ENCODE results near the gene CBFA2T3.
"Not testable (repeated sequence)": the region's sequence is repeated elsewhere in the genome, so short reads cannot be mapped to it uniquely, and the experiment has no call there.

Gene CBFA2T3

DNA sequence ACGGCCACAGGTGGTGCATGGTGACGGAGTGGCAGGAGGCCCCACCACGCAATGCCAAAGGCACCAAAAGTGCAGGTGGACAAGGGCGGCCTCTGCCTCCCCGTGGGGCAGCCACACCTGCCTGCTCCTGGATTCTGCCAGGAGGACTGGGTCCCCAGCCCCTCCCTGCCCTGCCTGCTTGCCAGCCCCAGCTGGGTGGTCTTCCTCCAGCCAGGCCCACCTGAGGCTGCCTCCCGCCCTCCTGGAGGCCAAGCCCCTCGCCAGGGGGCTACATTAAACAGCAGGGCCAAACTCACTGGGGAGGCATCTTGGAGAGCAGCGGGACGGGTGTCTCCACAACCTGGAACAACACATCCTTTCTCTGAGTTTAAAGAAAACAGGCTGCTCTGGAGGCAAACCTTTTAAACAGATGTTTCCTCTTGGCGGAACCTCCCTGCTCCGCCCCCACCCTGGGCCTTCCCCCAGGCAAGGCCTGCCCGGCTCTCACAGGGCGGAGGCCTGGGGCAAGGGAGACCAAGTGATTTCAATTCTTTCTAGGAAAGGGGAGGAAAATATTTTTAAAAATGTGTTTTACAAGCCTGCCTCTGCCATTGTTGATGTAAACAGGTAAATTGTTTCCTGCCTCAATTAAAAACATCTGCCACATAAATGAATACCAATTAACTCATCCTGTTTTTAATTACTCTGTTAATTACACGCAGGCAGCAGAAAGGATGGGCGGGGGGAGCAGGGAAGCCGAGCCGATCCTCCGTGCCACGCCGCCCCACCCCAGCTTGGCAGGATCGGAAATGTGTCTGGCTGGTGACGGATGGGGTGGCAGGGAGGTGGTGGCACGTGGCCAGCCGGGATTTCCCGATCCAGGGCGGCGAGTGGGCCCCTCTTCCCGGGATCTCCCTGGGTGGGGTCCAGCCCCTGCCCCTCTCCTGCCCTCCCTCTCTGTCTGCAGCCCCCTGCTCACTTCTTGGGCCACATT, 56.1 kb downstream of the CBFA2T3 start:
- no peak for DNase-seq

DNA sequence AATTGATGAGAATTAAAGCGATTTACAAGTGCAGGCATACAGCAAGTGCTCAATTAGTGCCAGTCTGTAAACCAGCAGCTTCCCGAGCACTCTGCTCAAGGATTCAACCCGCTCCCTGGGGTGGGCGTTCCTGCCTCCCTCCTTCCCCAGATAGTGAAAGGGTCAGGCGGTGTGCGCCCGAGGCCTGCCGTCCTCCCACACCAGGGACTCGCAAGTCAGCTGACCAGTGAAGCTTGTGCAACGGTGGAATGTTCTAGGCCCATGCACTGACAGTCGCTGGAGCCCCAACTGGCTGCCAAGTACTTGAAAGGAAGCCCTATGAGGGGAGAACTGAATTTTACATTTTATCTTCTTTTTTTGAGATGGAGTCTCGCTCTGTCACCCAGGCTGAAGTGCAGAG, 57.1 kb downstream of the CBFA2T3 start:
- DNase-seq: no peak

DNA sequence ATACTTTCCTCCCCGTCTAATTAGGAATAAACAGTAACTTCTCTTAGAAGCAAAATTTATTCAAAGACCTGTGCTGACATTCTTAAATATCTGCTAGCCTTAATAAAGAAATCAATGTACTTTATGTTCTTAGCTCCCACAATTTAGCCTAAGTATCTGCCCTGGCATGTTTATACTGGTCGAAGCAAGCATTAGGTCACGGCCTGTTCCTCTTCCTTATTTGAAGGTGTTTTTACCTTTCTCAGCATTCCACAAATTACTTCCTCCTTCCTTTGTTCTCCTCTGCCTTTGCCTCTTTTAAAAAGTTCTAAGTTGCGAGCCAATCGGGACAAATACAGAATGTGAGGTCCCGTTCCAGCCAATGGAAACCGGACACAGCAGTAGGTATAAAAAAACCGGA, 58.1 kb downstream of the CBFA2T3 start:
- not testable (repeated sequence) for DNase-seq

- no peak for DNase-seq
These were observed 58.9 kb downstream of the CBFA2T3 start for GRCh38 chr16:88917915-88918627.

DNA sequence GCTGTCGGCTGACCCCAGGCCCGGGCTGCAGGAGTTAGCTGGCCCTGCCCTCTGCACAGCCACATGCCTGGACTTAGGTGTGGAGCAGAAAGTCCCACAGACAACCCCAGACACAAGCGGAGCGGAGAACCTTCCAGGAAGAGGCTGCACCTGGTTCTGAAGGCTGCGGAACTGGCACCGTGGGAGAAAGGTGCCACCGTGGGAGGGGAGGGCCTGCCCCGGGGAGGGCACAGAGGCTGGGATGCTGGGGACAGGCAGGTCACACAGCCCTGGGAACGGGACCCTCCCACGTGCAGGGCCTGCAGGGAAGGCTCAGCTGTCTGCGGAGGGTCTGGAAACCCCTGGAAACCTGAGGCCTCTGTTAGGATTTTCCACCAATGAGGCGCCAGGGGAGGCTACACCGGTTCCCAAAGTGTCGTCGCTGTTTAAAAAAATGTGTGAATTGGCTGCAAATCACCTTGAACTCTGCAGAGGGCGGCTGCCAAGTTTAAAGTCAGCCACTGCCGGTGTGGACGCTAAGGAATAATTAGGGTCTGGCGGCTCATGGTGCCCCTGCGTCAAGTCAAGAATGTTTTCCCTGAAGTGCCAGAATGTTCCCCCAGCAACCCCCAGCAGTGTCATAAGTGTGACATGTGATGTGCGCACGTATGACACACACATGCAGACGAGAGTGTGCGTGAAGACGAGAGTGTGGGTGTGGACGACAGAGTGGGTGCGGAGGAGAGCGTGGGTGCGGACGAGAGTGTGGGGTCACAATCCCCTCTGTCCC, 59.7 kb downstream of the CBFA2T3 start:
- DNase-seq: no peak

DNA sequence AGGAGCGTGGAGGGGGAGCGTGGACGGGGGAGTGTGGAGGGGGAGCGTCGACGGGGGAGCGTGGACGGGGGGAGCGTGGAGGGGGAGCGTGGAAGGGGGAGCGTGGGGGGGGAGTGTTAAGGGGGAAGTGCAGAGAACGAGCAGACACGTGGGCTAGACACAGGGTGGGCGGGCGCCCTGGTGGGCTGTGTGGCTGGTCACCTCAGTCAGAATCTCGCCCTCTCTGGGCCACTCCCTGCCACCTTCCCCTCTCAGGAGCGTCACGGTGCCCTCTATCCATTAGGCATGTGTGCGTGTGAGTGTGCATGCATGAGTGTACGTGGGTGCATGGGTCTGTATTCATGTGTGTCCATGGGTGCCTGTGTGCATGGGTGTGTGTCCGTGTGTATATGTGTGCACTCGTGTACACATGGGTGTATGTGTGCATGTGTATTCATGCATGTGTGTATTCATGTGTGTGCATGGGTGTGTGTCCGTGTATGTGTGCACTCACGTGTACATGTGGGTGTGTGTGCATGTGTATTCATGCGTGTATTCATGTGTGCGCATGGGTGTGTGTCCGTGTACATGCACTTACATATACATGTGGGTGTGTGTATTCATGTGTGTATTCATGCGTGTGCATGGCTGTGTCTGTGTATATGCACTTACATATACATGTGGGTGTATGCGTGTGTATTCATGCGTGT, 61.2 kb downstream of the CBFA2T3 start:
- DNase-seq: no peak

DNA sequence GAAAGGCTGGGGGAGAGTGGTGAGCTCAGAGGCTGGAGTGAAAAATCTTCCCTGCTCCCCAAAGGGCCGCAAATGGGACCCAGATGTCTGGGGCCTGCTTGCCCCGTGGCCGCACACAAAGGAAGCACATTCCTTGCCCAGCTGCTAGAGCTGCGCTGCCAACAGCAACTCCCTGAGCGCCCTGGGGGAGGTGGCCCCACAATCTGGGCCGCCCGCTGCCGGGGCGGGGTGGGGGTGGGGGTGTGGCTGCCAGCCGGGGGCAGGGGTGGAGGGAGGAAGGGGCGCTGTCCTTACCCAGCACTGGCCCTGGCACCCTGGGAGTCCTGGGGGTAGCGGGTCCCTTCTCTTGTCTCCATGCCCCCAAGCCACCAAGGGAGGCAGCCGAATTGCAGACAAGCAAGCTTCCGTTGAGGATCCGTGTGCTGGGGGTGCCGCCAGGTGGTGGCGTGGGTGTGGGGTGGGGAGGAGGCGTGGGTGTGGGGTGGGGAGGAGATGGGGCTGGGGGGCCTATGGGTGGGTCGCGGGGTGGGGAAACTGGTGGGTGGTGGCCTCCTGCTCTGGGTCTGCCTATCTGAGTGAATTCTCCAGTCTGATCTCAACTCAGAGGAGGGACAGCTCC, 62.1 kb downstream of the CBFA2T3 start:
- DNase-seq: no peak

GRCh38 chr16:88913870-88914269, 63.1 kb downstream of the CBFA2T3 start:
- no peak for DNase-seq

DNA sequence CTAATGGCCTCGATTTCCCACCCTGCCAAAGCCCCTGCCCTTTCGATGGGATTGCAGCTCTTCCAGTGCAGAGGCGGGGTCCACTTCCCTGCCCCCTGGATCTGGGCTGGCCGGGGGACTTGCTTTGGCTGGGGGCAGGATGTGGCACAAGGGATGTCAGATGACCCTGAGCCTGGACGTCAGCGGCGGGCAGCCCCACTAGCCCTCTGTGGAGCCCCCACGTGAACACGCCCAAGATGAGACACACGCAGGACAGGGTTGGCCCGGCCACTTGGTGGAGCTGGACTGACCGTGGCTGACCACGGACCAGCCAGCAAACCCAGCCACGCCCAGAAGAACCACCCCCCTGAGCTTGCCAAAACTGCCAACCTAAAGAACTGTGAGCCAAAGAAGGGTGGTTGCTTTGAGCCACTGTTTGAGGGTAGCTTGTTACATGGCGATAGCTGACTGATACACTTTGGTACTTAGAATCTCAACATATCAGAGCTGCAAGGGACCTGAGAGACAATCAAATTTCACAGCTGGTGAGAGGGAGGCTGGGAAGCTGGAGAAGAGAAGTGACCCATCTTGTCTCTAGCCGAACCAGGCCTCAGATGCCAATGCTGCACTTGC, 63.9 kb downstream of the CBFA2T3 start:
- no peak for DNase-seq

GRCh38 chr16:88912556-88912955, 64.5 kb downstream of the CBFA2T3 start:
- DNase-seq: no peak

GRCh38 chr16:88911946-88912310, 65.1 kb downstream of the CBFA2T3 start:
- no peak for DNase-seq

DNA sequence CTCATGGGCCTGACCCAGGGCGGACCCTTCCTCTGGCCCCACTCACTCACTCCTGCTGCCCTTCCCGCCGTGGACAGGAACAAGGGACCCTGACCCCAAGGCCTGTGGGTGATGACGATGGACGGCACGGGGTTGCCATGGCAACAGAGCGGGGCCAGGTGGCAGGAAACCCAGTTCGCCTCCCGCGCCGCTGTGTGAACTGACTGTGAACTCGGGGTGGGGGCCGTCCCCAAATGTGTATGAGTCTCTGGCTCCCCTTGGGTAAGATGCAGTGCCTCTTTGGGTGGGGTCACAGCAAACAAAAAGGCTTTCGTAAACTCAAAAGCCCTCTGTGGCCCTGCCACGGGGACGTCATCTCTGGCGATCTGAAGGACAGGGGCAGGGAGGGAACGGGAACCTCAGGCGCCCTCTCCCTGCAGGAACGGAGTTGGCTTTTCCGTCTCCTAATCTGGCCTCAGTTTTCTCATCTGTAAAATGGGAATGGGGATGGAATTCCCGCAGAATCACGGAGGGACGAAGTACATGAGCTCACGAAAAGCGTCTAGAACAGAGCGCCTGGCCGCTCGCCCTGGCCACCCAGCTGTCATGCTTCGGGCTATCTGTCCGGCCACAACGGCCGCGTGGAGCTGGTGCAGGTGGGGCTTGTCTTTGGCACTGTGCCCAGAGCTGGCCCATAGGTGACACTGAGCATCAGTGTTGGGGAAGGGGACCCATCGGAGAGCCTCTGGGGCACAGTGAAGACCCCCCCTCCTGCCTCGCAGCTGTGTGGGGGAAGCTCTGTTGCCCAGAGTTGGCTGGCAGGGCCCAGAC, 65.7 kb downstream of the CBFA2T3 start:
- DNase-seq: no peak

DNA sequence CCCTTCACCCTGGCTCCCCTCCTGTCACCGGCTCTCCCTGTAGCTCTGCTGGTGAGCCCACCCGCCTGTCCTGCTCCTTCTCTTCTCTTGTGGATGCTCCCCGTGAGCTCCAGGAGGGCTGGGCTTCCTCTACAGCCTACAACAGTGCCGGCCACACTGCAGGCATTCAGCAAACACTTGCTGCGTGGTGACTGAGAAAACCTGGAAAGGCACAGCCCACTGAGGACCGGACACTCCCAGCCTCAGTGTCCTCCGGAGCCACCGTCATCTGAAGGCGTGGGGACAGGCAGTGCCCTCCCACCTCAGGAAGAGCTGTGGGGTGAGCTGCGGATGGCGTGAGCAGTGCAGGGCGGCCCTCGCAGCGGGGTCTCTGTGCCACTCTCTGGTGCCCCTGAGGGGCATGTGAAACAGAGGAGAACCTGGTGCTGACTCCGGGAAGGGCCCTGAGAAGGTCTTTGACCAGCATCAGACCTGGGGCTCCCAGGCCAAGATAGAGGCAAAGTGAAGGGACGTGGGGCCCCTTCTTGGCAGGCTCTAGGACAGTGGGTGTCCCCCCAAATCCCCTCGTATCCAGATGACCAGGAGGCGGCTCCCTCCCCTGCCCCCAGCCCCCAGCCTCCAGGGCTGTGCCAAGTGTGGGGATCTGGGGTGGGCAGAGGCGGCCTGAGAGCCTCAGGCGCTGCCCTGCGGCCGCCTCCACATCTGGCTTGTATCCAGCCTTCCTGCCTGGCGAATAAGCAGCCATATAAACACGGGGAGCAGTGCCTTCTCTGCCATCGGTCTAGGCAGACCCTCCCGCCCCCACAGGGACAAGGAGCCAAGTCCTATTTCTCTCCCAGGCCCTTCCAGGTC, 66.5 kb downstream of the CBFA2T3 start:
- no peak for DNase-seq

GRCh38 chr16:88909431-88910210, 67.4 kb downstream of the CBFA2T3 start:
- no peak for DNase-seq

DNA sequence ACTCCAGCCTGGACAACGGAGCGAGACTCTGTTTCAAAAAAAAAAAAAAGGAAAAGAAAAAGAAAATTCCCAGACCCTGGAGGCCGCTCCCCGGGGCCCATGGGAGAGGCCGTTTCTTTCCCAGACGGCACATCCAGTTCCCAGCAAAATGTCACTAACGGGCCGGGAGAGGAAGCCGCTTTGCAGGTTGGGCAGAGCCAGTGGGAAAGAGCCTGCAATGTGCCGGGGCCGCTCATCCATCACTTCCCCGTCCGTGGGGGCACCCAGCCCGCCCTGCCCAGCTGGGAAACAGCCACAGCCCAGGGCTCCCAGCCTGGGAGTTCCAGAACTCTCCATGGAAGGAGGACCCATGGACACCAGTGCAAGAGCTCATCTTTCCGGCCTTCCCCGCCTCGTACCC, 68.7 kb downstream of the CBFA2T3 start:
- no peak for DNase-seq

- no peak for DNase-seq
These were observed 69.2 kb downstream of the CBFA2T3 start for GRCh38 chr16:88907768-88908167.

- DNase-seq: no peak
These were observed 70.4 kb downstream of the CBFA2T3 start for GRCh38 chr16:88906535-88907105.

DNA sequence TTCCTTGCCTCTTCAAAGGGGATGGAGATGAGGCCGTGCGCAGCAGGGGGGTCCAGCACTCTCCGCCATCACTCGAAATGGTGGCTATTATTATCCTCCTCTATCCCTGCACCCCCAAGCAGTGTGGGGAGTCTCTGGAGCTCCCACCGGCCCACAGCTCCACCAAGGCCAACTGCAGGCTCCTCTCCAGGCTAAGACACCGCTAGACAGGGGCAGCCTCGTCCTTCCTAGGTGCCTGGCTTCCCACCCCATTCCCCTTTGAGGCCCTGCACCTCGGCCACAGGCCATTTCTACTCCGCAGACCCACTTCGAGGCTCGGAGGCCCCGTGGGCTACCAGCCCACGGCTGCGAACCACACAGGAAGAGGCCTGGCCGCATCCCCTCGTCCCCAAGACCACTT, 71.0 kb downstream of the CBFA2T3 start:
- DNase-seq: no peak

- no peak for DNase-seq
These were observed 71.4 kb downstream of the CBFA2T3 start for GRCh38 chr16:88905563-88905962.

All from NCI-H510A treated with DMSO at 0.1 percent for 48 hours (cell line).